HG03280 (cell line): Measurements from ENCODE around the gene IGF2R.
"Not testable (repeated sequence)": the region's sequence is repeated elsewhere in the genome, so short reads cannot be mapped to it uniquely, and the experiment has no call there.

Source experiments
- ATAC-seq: cut with Tn5 transposase; IDR thresholded peaks from one replicate; pipeline ENCODE4 v1.9.1; 2021; ENCODE audit warnings: mild to moderate bottlenecking, moderate library complexity; ENCODE audit not compliant: unreplicated experiment

IGF2R gene

GRCh38 chr6:159996087-159996622 lies 27.3 kb downstream of the IGF2R start:
- ATAC-seq: no peak

- no peak for ATAC-seq
Measured at GRCh38 chr6:159996626-159997497, 28.0 kb downstream of the IGF2R start.

- ATAC-seq: no peak
Measured at GRCh38 chr6:159997498-159998101, 28.7 kb downstream of the IGF2R start.

- no peak for ATAC-seq
Measured at GRCh38 chr6:159998538-159998937, 29.7 kb downstream of the IGF2R start.

- ATAC-seq: no peak
Measured at GRCh38 chr6:159999240-159999671, 30.4 kb downstream of the IGF2R start.

- no peak for ATAC-seq
Measured at GRCh38 chr6:160000280-160000704, 31.4 kb downstream of the IGF2R start.

- ATAC-seq: not testable (repeated sequence)
Measured at GRCh38 chr6:160000893-160001427, 32.1 kb downstream of the IGF2R start.

GRCh38 chr6:160002882-160003281 lies 34.0 kb downstream of the IGF2R start:
- ATAC-seq: no peak

- no peak for ATAC-seq
Measured at GRCh38 chr6:160004018-160004417, 35.1 kb downstream of the IGF2R start.

- no peak for ATAC-seq
Measured at GRCh38 chr6:160004419-160005175, 35.7 kb downstream of the IGF2R start.

GRCh38 chr6:160005211-160005610 lies 36.3 kb downstream of the IGF2R start:
- no peak for ATAC-seq

- no peak for ATAC-seq
Measured at GRCh38 chr6:160005861-160006540, 37.1 kb downstream of the IGF2R start.

- ATAC-seq: no peak
Measured at GRCh38 chr6:160007145-160007544, 38.3 kb downstream of the IGF2R start.

GRCh38 chr6:160007611-160008010 lies 38.7 kb downstream of the IGF2R start:
- ATAC-seq: no peak

GRCh38 chr6:160010067-160010466 lies 41.2 kb downstream of the IGF2R start:
- ATAC-seq: no peak

GRCh38 chr6:160013987-160014868 lies 45.3 kb downstream of the IGF2R start:
- ATAC-seq: no peak

- no peak for ATAC-seq
Measured at GRCh38 chr6:160014869-160015182, 45.9 kb downstream of the IGF2R start.

- ATAC-seq: no peak
Measured at GRCh38 chr6:160015778-160016684, 47.1 kb downstream of the IGF2R start.

- no peak for ATAC-seq
Measured at GRCh38 chr6:160022101-160022500, 53.2 kb downstream of the IGF2R start.
